Measurements from ENCODE around the gene PTPRN2.

GRCh38 chr7:157985636-157986035, 602.0 kb downstream of the PTPRN2 start:
- TF ChIP-seq GATA2 (IDR thresholded peaks at IDR 0.05; ENCODE audit: low read depth, low read length) (no peak), GATA3 (IDR thresholded peaks at IDR 0.05; ENCODE audit: low read depth, low read length) (no peak)

Measured in SH-SY5Y (cell line).